ENCODE data around the gene CDKN2B-AS1.

DNA sequence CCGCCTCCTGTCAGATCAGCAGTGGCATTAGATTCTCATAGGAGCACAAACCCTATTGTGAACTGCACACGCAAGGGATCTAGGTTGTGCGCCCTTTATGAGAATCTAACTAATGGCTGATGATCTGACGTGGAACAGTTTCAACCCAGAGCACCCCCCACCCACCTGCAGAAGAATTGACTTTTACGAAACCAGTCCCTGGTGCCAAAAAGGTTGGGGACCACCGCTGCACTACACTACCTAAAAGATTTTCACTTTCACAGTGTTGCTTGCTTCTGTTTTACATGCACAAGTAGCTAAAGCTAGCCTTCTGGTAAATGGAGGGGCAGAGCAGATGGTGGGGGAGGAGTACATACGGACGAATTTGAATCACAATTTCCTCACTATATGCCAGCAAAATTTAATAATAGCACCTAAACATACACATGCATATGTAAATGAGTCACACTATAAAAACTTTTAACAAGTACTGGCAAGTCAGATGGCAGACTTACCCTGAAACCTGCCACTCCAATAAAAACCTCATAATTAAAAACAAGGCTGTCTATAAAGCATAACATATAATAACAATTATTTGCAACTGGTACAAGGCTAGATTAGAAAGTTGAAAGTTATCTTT, 38.5 kb downstream of the CDKN2B-AS1 start:
- TF ChIP-seq EZH2 (IDR thresholded peaks at IDR 0.05; ENCODE audit: insufficient read depth, poor library complexity, severe bottlenecking) (no peak), EZH2phosphoT487 (IDR thresholded peaks at IDR 0.05; ENCODE audit: insufficient read depth, low read depth) (no peak)

Measured in GM23248 (cell line).